Measurements from ENCODE around the gene PTGFRN. TPM values are rescaled to one million over a fixed set of nuclear protein-coding genes. Genes with fewer than 3 reads are reported as not detected.

The PTGFRN gene
- total RNA-seq, 3 donors from 2014 or later (not counting 1 experiment from before 2014, with no cell fraction given) = 0.71 to 1.4 (median 0.79) TPM

DNA sequence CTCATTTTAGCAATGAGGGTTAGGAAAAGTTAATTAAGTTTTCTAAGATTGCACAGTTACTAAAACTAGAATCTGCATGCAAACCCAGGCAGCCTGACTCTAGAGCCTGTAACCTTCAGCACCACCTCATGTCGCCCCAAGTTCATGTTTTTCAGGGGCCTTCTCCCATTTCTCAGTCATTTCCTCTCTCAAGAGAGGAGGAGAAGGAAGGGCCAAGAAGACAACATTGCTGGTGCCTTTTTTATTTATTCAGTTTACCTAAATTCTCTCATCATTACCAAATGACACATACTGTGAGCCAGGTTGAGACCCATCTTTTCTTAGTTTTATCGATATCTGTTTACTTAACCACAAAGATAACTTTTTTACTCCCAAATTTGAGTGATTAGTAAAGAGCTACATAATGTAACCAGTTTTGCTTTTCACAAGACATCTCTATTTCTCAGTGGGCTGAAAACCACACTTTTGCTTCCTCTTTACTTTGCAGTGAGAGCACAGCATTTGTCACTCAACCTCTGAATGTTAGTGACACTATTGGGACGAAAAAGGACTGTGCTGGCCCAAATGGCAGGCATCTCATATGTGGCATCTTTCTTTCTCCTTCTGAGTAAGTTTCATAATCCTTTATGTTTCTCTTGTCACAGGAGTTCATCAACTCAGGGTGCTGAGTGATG is 91.7 kb downstream of the PTGFRN start, which contains the start of gene CD101:
Gene CD101 (plus strand): TSS at position 507 of the 674 bp plus-strand sequence. CDS start 58 bp downstream, at position 565.
- H3K4me1 ChIP-seq (ENCODE audit: control insufficient read depth, insufficient read depth, low read length) = no peaks in the 10 kb centered on the region
- H3K27ac ChIP-seq (ENCODE audit: low read length) = peak within 1 kb of the TSS; percentile 39
- intact Hi-C loops (cut with micrococcal nuclease) = no loop called here
- no peaks in the 10 kb centered on the region for H3K9me3 ChIP-seq (ENCODE audit: control insufficient read depth, insufficient read depth, low read length)
- H3K27ac Mint-ChIP-seq = peak within 1 kb of the TSS; percentile 50 to 65
- no peaks in the 10 kb centered on the region for H3K36me3 Mint-ChIP-seq
- WGBS (ENCODE audit: insufficient coverage) = 25% methylated on average over 2 of the region's 3 CpGs
- no peaks in the 10 kb centered on the region for H3K9me3 Mint-ChIP-seq
- no peaks in the 10 kb centered on the region for H3K36me3 ChIP-seq (ENCODE audit: control insufficient read depth, insufficient read depth, low read length)
- peaks cover 9 to 11% of the 10 kb centered on the region in 2 donors for H3K4me1 Mint-ChIP-seq
- H3K4me3 ChIP-seq (ENCODE audit: low read length) = no peak within 1 kb of the TSS
- ATAC-seq (peak; percentile 15 to 58 (median 46)), DNase-seq (peak in 1 of 2 donors; percentile 29)
- no peaks in the 10 kb centered on the region for H3K27me3 ChIP-seq (ENCODE audit: control insufficient read depth, insufficient read depth, low read length)
- no peak for TF ChIP-seq CTCF (IDR thresholded peaks at IDR 0.05)
- H3K4me3 Mint-ChIP-seq = peak within 1 kb of the TSS; percentile 6
- H3K27me3 Mint-ChIP-seq (ENCODE audit: low read depth in 2 of 2) = peaks cover 2 to 5% of the 10 kb centered on the region in 2 donors

GRCh38 chr1:117003223-117003875 is 93.6 kb downstream of the PTGFRN start:
- peaks cover 6 to 7% of the 10 kb centered on the region in 2 donors for H3K27me3 Mint-ChIP-seq (ENCODE audit: low read depth in 2 of 2)
- H3K4me1 Mint-ChIP-seq = peaks cover 9 to 11% of the 10 kb centered on the region in 2 donors
- Histone ChIP-seq H3K27me3 (ENCODE audit: control insufficient read depth, insufficient read depth, low read length) (no peaks in the 10 kb centered on the region), H3K9me3 (ENCODE audit: control insufficient read depth, insufficient read depth, low read length) (no peaks in the 10 kb centered on the region), H3K27ac (ENCODE audit: low read length) (no peak overlapping the region), H3K36me3 (ENCODE audit: control insufficient read depth, insufficient read depth, low read length) (no peaks in the 10 kb centered on the region), H3K4me3 (ENCODE audit: low read length) (no peak overlapping the region), H3K4me1 (ENCODE audit: control insufficient read depth, insufficient read depth, low read length) (no peaks in the 10 kb centered on the region)
- ATAC-seq (no peak), DNase-seq (no peak)
- H3K4me3 Mint-ChIP-seq = no peak overlapping the region
- 87% methylated on average over 2 of the region's 2 CpGs for WGBS (ENCODE audit: insufficient coverage)
- no peaks in the 10 kb centered on the region for H3K36me3 Mint-ChIP-seq
- no peak for TF ChIP-seq CTCF (IDR thresholded peaks at IDR 0.05)
- intact Hi-C loops (cut with micrococcal nuclease) = no loop called here
- no peak overlapping the region for H3K27ac Mint-ChIP-seq
- no peaks in the 10 kb centered on the region for H3K9me3 Mint-ChIP-seq

DNA sequence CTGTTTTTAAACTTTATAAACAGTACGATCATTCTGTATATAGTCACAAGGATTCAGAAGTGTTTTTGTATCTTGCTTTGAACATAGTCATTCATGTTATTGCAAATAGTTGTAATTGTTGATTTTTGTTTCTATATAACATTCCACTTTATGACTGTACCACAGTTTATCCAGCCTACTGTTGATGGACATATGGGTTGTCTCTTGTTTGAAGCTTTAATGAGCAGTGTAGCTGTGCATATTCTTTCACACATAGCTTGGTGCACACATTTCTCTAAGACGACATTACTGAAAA is 98.0 kb downstream of the PTGFRN start:
- intact Hi-C loops (cut with micrococcal nuclease) = loop anchor here (5.0 kb wide), 1 partner anchor 40 kb away; no protein-coding TSS in a partner anchor
- no peak for DNase-seq
- TF ChIP-seq CTCF (IDR thresholded peaks at IDR 0.05) = no peak
- peaks cover 4 to 14% of the 10 kb centered on the region in 2 donors for H3K4me1 Mint-ChIP-seq
- Histone ChIP-seq H3K4me1 (ENCODE audit: control insufficient read depth, insufficient read depth, low read length) (peaks cover 2% of the 10 kb centered on the region), H3K27me3 (ENCODE audit: control insufficient read depth, insufficient read depth, low read length) (no peaks in the 10 kb centered on the region), H3K27ac (ENCODE audit: low read length) (no peak overlapping the region), H3K9me3 (ENCODE audit: control insufficient read depth, insufficient read depth, low read length) (no peaks in the 10 kb centered on the region), H3K36me3 (ENCODE audit: control insufficient read depth, insufficient read depth, low read length) (no peaks in the 10 kb centered on the region), H3K4me3 (ENCODE audit: low read length) (no peak overlapping the region)
- no peak overlapping the region for H3K4me3 Mint-ChIP-seq
- WGBS (ENCODE audit: insufficient coverage) = 100% methylated on average over 1 of the region's 2 CpGs
- no peaks in the 10 kb centered on the region for H3K36me3 Mint-ChIP-seq
- H3K9me3 Mint-ChIP-seq = no peaks in the 10 kb centered on the region
- H3K27me3 Mint-ChIP-seq (ENCODE audit: low read depth in 2 of 2) = peaks cover 6 to 7% of the 10 kb centered on the region in 2 donors
- no peak for ATAC-seq
- no peak overlapping the region for H3K27ac Mint-ChIP-seq
